ENCODE data around the gene MFAP4. TPM values are rescaled to one million over a fixed set of nuclear protein-coding genes. Genes with fewer than 3 reads are reported as not detected.

Gene MFAP4
- total RNA-seq, 1 experiment from 2014 or later: 1.5 TPM

- H3K4me1 ChIP-seq (ENCODE audit: insufficient read depth, low read length): no peaks in the 10 kb centered on the region
- H2AK5ac ChIP-seq (ENCODE audit: insufficient read length, low read length): no peak overlapping the region
- no peak overlapping the region for H4K91ac ChIP-seq (ENCODE audit: insufficient read length, low read depth, low read length)
- no peak for TF ChIP-seq CTCF (conservative IDR thresholded peaks at IDR 0.05)
- H3K4me2 ChIP-seq (ENCODE audit: insufficient read depth, insufficient read length, low read length): no peak overlapping the region
- H4K20me1 ChIP-seq (ENCODE audit: control insufficient read depth, insufficient read depth, insufficient read length): no peaks in the 10 kb centered on the region
- H3K9ac ChIP-seq (ENCODE audit: extremely low read depth, insufficient read length, low read length): no peak overlapping the region
- no peak for DNase-seq
- H3K79me1 ChIP-seq (ENCODE audit: insufficient read depth, low read depth, low read length, poor library complexity, severe bottlenecking): no peaks in the 10 kb centered on the region
- Mint-ChIP-seq H3K27me3 (ENCODE audit: low read depth) (peaks cover 5% of the 10 kb centered on the region), H3K9me3 (no peaks in the 10 kb centered on the region), H3K36me3 (ENCODE audit: insufficient read depth in 1 of 3, low read depth in 3 of 3) (no peaks in the 10 kb centered on the region; a peak in 1 of 7 replicates), H3K4me3 (no peak overlapping the region), H3K27ac (no peak overlapping the region), H3K4me1 (peaks cover 15 to 21% of the 10 kb centered on the region in 2 experiments)
- H3K23ac ChIP-seq (ENCODE audit: insufficient read length, low read depth, low read length): no peak overlapping the region
- H3T11ph ChIP-seq (ENCODE audit: low read length): no peak overlapping the region
- H3K9me3 ChIP-seq (ENCODE audit: control insufficient read depth, low read depth, low read length): no peaks in the 10 kb centered on the region
- H3K4ac ChIP-seq (ENCODE audit: low read depth, low read length): no peak overlapping the region
- H3K14ac ChIP-seq (ENCODE audit: insufficient read depth, low read length): no peak overlapping the region
- H2BK120ac ChIP-seq (ENCODE audit: low read depth, low read length, poor library complexity, severe bottlenecking): no peak overlapping the region
- H3K23me2 ChIP-seq (ENCODE audit: insufficient read length, low read depth, low read length, poor library complexity, severe bottlenecking): no peaks in the 10 kb centered on the region
- no peak overlapping the region for H2BK12ac ChIP-seq (ENCODE audit: insufficient read length, low read depth, low read length)
- no peak overlapping the region for H2BK20ac ChIP-seq (ENCODE audit: low read depth, low read length, poor library complexity, severe bottlenecking)
- no peak overlapping the region for H3K18ac ChIP-seq (ENCODE audit: insufficient read length, low read depth, low read length)
- no peak overlapping the region for H2BK5ac ChIP-seq (ENCODE audit: insufficient read length, low read length)
- H3K27me3 ChIP-seq (ENCODE audit: insufficient read depth, low read length): no peaks in the 10 kb centered on the region
- H2BK15ac ChIP-seq (ENCODE audit: low read depth, low read length): no peak overlapping the region
- H3K56ac ChIP-seq (ENCODE audit: insufficient read length, low read depth, low read length): no peak overlapping the region
- no peaks in the 10 kb centered on the region for H3K79me2 ChIP-seq (ENCODE audit: insufficient read depth, low read length)
- no peak overlapping the region for H3K27ac ChIP-seq (ENCODE audit: insufficient read length, low read depth, low read length)
- H2AFZ ChIP-seq (ENCODE audit: low read length): no peak overlapping the region
- H4K5ac ChIP-seq (ENCODE audit: insufficient read length, low read depth, low read length): no peak overlapping the region
- no peak overlapping the region for H4K8ac ChIP-seq (replicated peaks; ENCODE audit: insufficient read length, low read depth, low read length)
- WGBS (ENCODE audit: extremely low coverage, insufficient read length, low lambda C conversion rate): no CpG with 5 or more reads among the region's 3 CpGs
Observed at GRCh38 chr17:19409066-19409465, 22.1 kb upstream of the MFAP4 start.

Measured in H9 (cell line).